Measurements from ENCODE around the gene MLLT1. TPM values are rescaled to one million over a fixed set of nuclear protein-coding genes. Genes with fewer than 3 reads are reported as not detected.
"Not testable (repeated sequence)": the region's sequence is repeated elsewhere in the genome, so short reads cannot be mapped to it uniquely, and the experiment has no call there.

MLLT1 gene
- total RNA-seq, 1 donor from 2014 or later, result 36.0 TPM

DNA sequence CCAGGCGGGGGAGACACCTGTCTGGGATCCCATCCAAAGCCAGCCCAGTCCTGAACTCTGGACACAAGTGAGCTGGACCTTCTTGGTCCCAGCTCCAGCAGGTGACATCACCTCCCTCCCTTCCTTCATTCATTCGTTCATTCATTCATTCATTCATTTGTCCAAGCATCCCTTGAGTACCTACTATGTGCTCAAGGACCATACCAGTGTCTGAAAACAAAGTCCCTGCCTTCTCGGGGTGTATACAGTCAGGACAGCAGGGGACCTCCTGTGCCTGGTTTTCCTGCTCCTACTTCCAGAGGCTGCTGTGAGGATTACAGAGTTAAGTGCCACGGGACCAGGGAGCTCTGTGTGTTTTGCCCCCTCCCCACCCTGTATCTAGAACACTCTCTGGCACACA lies 39.6 kb upstream of the MLLT1 start:
- TF ChIP-seq, protein P1, sequence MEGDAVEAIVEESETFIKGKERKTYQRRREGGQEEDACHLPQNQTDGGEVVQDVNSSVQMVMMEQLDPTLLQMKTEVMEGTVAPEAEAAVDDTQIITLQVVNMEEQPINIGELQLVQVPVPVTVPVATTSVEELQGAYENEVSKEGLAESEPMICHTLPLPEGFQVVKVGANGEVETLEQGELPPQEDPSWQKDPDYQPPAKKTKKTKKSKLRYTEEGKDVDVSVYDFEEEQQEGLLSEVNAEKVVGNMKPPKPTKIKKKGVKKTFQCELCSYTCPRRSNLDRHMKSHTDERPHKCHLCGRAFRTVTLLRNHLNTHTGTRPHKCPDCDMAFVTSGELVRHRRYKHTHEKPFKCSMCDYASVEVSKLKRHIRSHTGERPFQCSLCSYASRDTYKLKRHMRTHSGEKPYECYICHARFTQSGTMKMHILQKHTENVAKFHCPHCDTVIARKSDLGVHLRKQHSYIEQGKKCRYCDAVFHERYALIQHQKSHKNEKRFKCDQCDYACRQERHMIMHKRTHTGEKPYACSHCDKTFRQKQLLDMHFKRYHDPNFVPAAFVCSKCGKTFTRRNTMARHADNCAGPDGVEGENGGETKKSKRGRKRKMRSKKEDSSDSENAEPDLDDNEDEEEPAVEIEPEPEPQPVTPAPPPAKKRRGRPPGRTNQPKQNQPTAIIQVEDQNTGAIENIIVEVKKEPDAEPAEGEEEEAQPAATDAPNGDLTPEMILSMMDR (IDR thresholded peaks at IDR 0.05; ENCODE audit: borderline replicate concordance), result no peak
- DNase-seq, result no peak
- intact Hi-C loops (cut with micrococcal nuclease), result no loop called here
- peaks cover 38% of the 10 kb centered on the region for H3K27me3 ChIP-seq (ENCODE audit: low read depth)
- no peaks in the 10 kb centered on the region for H3K36me3 ChIP-seq
- H3K27ac ChIP-seq (replicated peaks), result no peak overlapping the region
- no peak overlapping the region for H3K4me3 ChIP-seq
- H3K9me3 ChIP-seq (replicated peaks), result no peaks in the 10 kb centered on the region
- H3K4me1 ChIP-seq, result no peaks in the 10 kb centered on the region

DNA sequence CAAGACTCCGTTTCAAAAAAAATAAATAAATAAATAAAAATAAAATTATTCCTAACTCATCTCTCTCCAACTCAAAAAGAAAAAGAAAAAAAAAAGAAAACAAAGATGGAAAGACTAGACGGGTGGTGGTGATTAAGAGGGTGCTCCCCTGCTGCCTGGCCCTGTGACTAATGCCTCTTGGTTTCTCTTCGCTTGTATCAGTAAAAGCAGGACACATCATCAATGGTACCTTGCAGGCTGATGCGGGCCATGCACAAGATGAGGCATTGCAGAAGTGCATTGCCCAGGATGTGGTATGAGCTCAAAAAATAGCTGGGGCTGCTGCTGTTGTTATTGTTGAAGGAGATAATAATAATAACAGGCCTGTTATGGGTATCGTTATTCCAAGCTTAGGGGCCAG lies 39.0 kb upstream of the MLLT1 start:
- intact Hi-C loops (cut with micrococcal nuclease), result no loop called here

DNA sequence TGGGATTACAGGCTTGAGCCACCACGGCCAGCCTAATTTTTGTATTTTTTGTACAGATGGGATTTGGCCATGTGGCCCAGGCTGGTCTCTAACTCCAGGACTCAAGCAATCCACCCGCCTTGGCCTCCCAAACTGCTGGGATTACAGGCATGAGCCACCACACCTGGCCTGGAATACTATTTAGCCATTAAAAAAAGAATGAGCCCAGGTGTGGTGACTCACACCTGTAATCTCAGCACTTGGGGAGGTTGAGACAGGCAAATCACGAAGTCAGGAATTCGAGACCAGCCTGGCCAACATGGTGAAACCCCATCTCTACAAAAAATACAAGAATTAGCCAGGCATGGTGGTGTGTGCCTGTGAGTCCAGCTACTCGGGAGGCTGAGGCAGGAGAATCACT lies 35.9 kb upstream of the MLLT1 start:
- H3K36me3 ChIP-seq; H3K4me1 ChIP-seq; intact Hi-C loops (cut with micrococcal nuclease); DNase-seq; H3K27ac ChIP-seq (replicated peaks); H3K9me3 ChIP-seq (replicated peaks); H3K4me3 ChIP-seq: not testable (repeated sequence)
- H3K27me3 ChIP-seq (ENCODE audit: low read depth), result peaks cover 31% of the 10 kb centered on the region

More for the DNA sequence above, 39.0 kb upstream of the MLLT1 start:
- no peaks in the 10 kb centered on the region for H3K4me1 ChIP-seq
- no peak overlapping the region for H3K27ac ChIP-seq (replicated peaks)
- TF ChIP-seq, protein P1 (IDR thresholded peaks at IDR 0.05; ENCODE audit: borderline replicate concordance), result no peak
- no peak for DNase-seq
- no peak overlapping the region for H3K4me3 ChIP-seq
- no peaks in the 10 kb centered on the region for H3K36me3 ChIP-seq
- peaks cover 1% of the 10 kb centered on the region for H3K9me3 ChIP-seq (replicated peaks)
- peaks cover 38% of the 10 kb centered on the region for H3K27me3 ChIP-seq (ENCODE audit: low read depth)

DNA sequence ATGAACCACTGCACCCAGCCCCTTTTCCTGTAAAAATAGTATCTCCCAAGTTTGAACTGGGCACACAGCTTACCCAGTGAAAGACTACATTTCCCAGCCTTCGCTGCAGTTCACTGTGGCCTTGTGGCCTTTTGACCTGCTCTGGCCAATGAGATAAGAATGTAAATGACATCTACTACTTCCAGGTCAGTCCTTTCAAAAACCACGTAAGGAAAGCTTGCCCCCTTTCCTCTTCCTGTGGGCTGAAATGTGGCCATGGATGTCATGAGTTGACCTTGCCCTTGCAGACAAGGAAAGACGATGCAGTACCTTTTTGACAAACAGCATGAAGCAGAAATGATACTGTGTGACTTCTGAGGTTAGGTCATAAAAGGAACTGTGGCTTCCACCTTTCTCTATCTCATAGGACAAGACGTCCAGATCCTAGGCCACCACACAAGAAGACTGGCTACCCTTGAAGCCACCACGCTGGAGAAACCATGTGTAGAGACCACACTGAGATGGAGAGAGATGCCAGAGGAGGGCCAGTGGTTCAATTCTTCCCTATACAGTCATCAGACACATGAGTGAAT lies 33.7 kb upstream of the MLLT1 start:
- intact Hi-C loops (cut with micrococcal nuclease), result no loop called here
- H3K4me3 ChIP-seq, result no peak overlapping the region
- TF ChIP-seq, protein P1 (IDR thresholded peaks at IDR 0.05; ENCODE audit: borderline replicate concordance), result no peak

DNA sequence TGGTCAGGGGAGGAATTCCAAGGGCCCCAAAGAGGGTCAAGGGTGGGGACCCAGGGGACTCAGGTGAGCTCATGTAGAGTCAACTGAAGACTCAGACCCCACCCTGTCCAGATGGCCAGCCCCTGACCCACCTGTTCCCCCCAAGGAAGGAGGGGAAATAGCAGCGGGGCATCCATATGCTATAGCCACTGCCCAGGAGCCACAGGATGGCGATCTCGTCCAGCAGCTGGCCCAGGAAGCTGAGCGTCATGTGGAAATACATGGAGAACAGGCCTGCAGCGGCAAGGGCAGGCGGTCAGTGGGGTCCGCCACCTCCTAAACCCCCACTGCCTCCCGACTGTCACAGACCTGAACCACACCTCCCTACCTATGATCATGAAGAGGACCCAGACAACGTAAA lies 32.2 kb upstream of the MLLT1 start:
- no peak overlapping the region for H3K4me3 ChIP-seq
- H3K36me3 ChIP-seq, result no peaks in the 10 kb centered on the region
- peaks cover 9% of the 10 kb centered on the region for H3K9me3 ChIP-seq (replicated peaks)
- TF ChIP-seq, protein P1 (IDR thresholded peaks at IDR 0.05; ENCODE audit: borderline replicate concordance), result no peak
- DNase-seq, result no peak
- no peak overlapping the region for H3K27ac ChIP-seq (replicated peaks)
- peaks cover 29% of the 10 kb centered on the region for H3K27me3 ChIP-seq (ENCODE audit: low read depth)
- intact Hi-C loops (cut with micrococcal nuclease), result no loop called here
- H3K4me1 ChIP-seq, result no peaks in the 10 kb centered on the region

More for the DNA sequence above, 33.7 kb upstream of the MLLT1 start:
- Histone ChIP-seq H3K4me1 (no peaks in the 10 kb centered on the region), H3K27me3 (ENCODE audit: low read depth) (peaks cover 20% of the 10 kb centered on the region), H3K36me3 (no peaks in the 10 kb centered on the region), H3K9me3 (replicated peaks) (peaks cover 9% of the 10 kb centered on the region), H3K27ac (replicated peaks) (no peak overlapping the region)
- no peak for DNase-seq

DNA sequence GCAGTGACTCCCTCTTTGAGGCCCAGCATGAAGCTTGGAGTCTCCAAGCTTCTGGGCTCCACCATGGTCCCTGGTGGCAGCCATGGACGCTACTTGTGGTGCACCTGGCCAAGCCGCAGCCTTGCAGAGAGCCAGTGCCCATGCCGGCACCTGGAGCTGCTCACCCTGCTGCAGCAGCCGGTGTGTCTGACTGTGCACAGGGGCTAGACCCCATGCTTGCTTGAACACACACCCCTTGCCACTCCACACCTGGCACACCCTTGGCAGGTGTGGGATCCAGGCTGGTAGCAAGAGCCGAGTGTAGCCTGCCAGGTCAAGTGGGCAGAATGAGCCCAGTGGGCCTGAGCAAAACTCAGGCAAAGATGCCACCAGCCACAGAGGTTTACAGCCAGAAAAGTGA lies 18.6 kb upstream of the MLLT1 start:
- Histone ChIP-seq H3K4me3 (no peak overlapping the region), H3K36me3 (no peaks in the 10 kb centered on the region), H3K9me3 (replicated peaks) (peaks cover 21% of the 10 kb centered on the region), H3K27me3 (ENCODE audit: low read depth) (peaks cover 14% of the 10 kb centered on the region), H3K4me1 (no peaks in the 10 kb centered on the region), H3K27ac (replicated peaks) (no peak overlapping the region)
- DNase-seq, result no peak
- TF ChIP-seq, protein P1 (IDR thresholded peaks at IDR 0.05; ENCODE audit: borderline replicate concordance), result no peak
- intact Hi-C loops (cut with micrococcal nuclease), result no loop called here
